Kidney capillary endothelial cell (primary cell): ENCODE measurements around the gene IRAK1BP1.
"Not testable (repeated sequence)": the region's sequence is repeated elsewhere in the genome, so short reads cannot be mapped to it uniquely, and the experiment has no call there.

Experiments
- DNase-seq: peaks from one replicate; pipeline ENCODE4 v3.0.0-alpha.2; 2018; ENCODE audit warnings: low spot score

The IRAK1BP1 gene

GRCh38 chr6:78867370-78868040, at the start of gene IRAK1BP1:
Gene IRAK1BP1, plus strand, starts transcription at chr6:78867551. Its CDS starts 26 bp downstream, at chr6:78867577.
- DNase-seq, result peak; percentile 76

- no peak for DNase-seq
Measured at GRCh38 chr6:78824045-78824444, 43.3 kb upstream of the IRAK1BP1 start.

- DNase-seq, result no peak
Measured at GRCh38 chr6:78829407-78829806, 37.9 kb upstream of the IRAK1BP1 start.

- no peak for DNase-seq
Measured at GRCh38 chr6:78830805-78831204, 36.5 kb upstream of the IRAK1BP1 start.

GRCh38 chr6:78831492-78831891, 35.9 kb upstream of the IRAK1BP1 start:
- DNase-seq, result no peak

- DNase-seq, result no peak
Measured at GRCh38 chr6:78832091-78832808, 35.1 kb upstream of the IRAK1BP1 start.

- no peak for DNase-seq
Measured at GRCh38 chr6:78835817-78836216, 31.5 kb upstream of the IRAK1BP1 start.

- no peak for DNase-seq
Measured at GRCh38 chr6:78836598-78836997, 30.8 kb upstream of the IRAK1BP1 start.

GRCh38 chr6:78841111-78841510, 26.2 kb upstream of the IRAK1BP1 start:
- DNase-seq, result no peak

- no peak for DNase-seq
Measured at GRCh38 chr6:78842953-78843352, 24.4 kb upstream of the IRAK1BP1 start.

- DNase-seq, result no peak
Measured at GRCh38 chr6:78844899-78845298, 22.5 kb upstream of the IRAK1BP1 start.

- DNase-seq, result no peak
Measured at GRCh38 chr6:78845567-78845966, 21.8 kb upstream of the IRAK1BP1 start.

- no peak for DNase-seq
Measured at GRCh38 chr6:78850621-78851020, 16.7 kb upstream of the IRAK1BP1 start.

- DNase-seq, result no peak
Measured at GRCh38 chr6:78851156-78851555, 16.2 kb upstream of the IRAK1BP1 start.

GRCh38 chr6:78854546-78854945, 12.8 kb upstream of the IRAK1BP1 start:
- no peak for DNase-seq

- not testable (repeated sequence) for DNase-seq
Measured at GRCh38 chr6:78858339-78858938, 8.9 kb upstream of the IRAK1BP1 start.

GRCh38 chr6:78861509-78861908, 5.8 kb upstream of the IRAK1BP1 start:
- DNase-seq, result no peak

GRCh38 chr6:78863576-78863975, 3.8 kb upstream of the IRAK1BP1 start:
- DNase-seq, result no peak

- DNase-seq, result no peak
Measured at GRCh38 chr6:78864957-78865356, 2.4 kb upstream of the IRAK1BP1 start.

GRCh38 chr6:78867020-78867369, 356 bp upstream of the IRAK1BP1 start:
- no peak for DNase-seq

GRCh38 chr6:78868116-78868515, 765 bp downstream of the IRAK1BP1 start:
- DNase-seq, result no peak

- DNase-seq, result no peak
Measured at GRCh38 chr6:78875505-78875904, 8.2 kb downstream of the IRAK1BP1 start.

GRCh38 chr6:78883651-78884050, 16.3 kb downstream of the IRAK1BP1 start:
- DNase-seq, result no peak
